GM19372 (cell line): Measurements from ENCODE around the gene MASP1.
"Not testable (repeated sequence)": the region's sequence is repeated elsewhere in the genome, so short reads cannot be mapped to it uniquely, and the experiment has no call there.

Experiments used
- ATAC-seq: cut with Tn5 transposase; IDR thresholded peaks from one replicate; pipeline ENCODE4 v1.9.1; 2021; ENCODE audit warnings: mild to moderate bottlenecking, low read depth, moderate library complexity; ENCODE audit not compliant: unreplicated experiment

The MASP1 gene

DNA sequence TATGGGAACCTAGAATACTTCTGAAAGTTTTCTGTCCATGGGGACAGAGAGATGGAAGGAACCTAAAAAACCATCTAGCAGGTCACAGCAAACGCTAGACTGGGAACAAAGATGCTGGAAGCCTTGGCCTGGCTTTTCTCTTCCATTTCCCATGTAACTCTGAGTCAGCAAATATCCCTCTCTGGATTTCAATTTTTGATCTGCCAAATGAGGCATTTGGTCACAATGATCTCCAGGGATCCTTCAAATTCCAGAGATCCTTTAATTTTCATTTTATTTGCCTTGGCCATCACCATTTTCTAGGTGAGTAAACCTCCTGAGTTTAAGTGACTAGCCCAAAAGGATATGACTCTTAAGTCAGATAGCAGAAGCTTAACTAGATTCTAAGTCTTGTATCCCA is 54.6 kb downstream of the MASP1 start:
- ATAC-seq = no peak

DNA sequence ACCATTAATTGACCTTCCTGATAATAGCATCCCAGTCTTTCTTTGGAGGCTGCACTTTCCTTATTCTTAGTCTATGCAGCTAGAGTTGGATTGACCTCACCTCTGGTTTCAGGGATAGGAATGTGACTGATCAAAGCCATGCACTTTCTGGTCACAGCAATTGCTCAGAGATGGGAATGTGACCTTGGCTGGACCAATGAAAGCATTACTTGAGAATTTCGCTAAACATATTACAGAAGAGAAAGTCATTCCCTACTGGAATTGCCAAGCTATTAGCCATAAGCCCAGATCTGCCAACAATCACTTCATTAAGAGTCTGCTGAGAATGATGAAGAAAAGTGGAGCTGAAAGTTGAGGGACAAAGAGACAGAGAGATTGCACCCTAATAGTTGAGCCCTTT is 61.5 kb downstream of the MASP1 start:
- ATAC-seq = no peak

DNA sequence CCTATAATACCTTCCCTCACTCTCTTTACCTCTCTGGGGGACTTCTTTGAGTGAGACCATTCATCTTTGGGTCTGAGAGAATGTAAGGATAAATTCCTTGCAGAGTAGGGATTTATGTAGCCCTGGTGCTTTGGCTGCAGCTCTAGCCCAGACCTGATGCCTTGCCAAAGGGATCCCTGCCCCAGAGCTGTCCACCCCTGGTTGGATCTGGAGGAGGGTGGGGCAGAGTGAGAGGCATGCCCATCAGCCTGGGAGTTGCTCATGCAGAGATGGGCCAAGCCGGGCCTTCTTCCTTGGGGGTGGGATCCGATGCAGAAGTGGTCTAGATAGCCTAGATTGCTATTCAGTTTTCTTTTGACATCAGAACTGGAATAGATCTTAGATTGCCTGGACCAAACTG is 62.8 kb downstream of the MASP1 start:
- ATAC-seq = no peak

DNA sequence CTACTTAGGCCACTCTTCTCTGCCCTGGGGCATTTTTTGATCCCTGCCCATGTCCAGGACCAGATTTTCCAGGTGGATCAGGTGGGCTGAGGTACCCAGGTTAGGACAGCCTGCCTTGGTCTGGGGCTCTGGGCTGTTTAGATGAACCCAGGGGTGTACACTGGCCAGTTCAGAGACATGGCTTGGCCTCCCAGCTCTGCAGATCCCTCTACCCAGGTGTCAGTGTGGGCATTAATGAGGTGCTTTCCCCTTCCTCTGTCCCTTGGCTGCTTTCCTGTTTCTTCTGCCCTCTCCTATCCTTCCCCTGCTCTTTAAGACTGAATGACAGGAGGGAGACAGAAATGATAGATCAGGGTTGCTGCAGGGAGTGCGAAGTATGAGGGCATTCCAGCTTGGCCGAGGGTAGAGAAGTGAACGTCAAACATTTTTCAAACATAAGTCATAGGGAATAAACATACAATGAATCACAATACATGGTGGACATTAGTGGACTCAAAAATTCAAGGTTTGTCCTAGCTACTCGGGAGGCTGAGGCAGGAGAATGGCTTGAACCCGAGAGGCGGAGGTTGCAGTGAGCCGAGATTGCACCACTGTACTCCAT is 63.8 kb downstream of the MASP1 start:
- ATAC-seq = no peak

- ATAC-seq = no peak
Measured at GRCh38 chr3:187223799-187224198, 67.7 kb downstream of the MASP1 start.

DNA sequence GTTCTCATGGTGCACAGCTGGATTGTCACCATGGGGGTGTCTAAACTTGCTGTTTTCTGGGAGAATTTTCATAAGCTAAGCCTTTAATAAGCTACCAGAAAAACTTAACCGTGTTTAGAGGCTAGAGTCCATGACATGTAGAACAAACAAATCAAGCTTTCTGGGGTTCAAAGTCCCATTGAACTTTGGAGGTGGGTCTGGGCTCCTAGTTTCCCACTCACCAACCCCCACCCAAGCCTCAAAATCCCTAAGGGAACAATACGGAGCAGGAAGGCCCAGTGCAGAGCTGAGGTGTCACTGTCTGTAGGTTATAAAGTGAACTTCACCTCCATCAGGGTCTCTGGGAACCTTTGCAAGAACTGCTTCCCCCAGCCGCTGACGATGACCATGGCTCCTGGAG is 68.7 kb downstream of the MASP1 start:
- ATAC-seq = no peak

- ATAC-seq = no peak
Measured at GRCh38 chr3:187215460-187215859, 76.1 kb downstream of the MASP1 start.

GRCh38 chr3:187213616-187214015 is 77.9 kb downstream of the MASP1 start:
- ATAC-seq = no peak

DNA sequence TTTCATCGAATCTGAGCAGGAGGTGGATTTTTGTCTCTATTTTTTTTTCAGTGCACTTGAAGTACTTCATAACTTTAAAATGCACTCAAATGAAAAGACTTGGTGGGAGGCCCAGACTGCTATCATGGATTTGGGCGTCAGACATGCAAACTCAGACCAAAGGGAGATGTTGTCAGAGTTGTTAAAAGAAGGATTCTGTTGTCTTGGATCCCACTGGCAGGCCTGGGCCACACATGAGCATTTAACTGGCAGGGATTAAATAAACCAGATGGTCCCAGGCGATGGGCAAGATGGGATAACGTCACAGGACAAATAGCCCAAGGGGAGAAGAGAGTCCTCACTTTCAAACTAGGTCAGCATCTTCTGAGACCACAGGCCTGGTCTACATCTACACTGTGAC is 78.8 kb downstream of the MASP1 start:
- ATAC-seq = no peak

DNA sequence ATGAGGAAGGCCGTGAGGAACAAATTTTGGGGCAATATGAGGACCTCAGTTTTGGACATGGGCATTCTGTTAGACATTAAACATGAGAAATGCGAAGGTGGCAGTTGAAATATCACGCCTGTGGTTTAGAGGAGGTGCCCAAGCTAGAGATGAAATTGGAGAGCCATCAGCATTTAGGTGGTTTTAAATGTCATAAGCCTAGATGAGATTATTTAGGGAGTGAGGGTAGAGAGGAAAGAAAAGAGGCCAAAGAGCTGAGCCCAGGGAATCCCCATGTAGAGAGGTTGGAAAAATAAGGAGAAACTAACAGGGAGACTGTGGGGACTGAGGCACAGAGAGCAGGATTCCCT is 79.4 kb downstream of the MASP1 start:
- ATAC-seq = no peak

DNA sequence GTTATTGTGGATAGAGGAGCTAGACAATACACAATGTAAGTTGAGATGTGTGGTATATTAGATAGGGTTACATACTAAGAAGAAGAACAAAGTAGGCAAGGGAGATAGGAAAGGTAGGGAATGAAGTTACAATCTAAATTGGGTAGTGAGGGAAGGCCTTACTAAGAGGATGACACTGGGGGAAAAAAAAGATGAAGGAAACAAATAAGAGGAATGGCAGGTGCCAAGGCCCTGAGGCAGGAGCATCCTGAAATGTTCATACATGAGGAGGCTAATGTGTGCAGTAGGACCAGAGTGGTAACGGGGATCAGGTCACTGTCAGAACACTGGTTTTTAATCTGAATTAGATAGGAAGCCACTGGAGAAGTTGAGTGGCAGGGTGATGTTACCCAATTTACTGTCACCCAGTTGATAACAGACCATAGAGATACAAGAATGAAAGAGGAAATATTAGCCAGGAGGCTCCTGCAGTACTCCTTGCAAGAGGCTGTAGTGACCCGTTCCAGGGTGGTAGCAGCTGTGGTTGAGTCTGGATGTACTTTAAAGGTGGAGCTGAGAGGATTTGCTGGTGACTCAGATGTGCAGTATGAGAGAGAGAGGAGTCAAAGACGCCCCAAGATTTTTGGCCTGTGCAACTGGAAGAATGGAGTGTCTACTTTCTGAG is 79.9 kb downstream of the MASP1 start:
- ATAC-seq = no peak

DNA sequence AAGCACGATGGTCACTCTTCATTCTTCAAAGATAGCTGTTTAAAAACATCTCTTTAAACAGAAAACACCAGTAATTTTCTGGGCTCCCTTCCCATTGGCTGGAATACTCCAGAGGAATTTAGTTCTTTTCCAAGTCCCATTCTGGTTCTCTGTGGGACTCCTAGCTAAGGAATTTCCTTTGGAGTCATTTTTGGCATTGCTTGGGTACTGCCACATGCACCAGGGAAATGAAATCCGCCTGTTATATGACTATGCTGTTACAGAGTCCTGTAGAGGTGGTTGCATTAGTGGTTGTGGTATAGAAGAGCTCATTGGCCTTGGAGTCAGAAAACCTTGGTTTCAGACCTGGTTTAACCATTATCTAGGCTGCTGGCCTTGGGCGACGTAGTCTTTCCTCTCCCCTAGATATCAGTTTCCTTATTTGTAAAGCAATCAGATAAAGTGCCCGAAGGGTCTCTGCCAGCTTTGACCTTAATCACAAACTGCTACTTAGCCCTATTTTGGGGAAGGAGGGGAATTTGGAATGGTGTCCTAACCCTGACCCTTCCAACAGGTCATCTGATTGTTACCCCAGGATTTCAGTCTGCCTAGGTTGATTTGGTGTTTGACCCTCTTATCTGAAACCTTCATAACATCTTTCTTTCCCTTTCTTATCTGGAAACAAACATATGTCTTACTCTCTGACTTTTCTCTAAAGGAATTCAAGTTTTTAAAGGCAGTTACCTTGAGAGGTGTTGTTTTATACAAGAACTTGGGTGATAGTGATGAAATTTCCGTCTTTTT is 80.8 kb downstream of the MASP1 start:
- no peak for ATAC-seq

DNA sequence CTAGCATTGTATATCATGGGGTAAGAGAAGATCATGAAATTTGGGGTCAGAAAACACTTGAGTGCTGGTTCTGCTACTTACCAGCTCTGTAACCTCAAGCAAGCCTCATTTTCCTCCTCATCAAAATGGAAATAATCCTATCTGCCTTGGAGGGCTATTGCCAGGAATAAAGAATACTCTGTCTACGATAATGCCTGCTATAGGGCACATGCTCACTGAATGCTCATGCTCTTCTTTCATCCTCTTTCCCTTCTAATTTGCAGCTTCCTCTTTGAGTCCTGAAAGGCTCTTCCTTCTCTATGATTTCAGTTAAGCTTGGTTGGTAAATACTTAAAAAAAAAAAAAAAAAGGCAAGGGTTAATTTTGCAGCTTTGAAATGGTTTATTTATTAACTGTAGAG is 81.4 kb downstream of the MASP1 start:
- no peak for ATAC-seq

GRCh38 chr3:187209491-187209890 is 82.0 kb downstream of the MASP1 start:
- no peak for ATAC-seq

- no peak for ATAC-seq
Measured at GRCh38 chr3:187208159-187208558, 83.4 kb downstream of the MASP1 start.

GRCh38 chr3:187207624-187208023 is 83.9 kb downstream of the MASP1 start:
- ATAC-seq = no peak

DNA sequence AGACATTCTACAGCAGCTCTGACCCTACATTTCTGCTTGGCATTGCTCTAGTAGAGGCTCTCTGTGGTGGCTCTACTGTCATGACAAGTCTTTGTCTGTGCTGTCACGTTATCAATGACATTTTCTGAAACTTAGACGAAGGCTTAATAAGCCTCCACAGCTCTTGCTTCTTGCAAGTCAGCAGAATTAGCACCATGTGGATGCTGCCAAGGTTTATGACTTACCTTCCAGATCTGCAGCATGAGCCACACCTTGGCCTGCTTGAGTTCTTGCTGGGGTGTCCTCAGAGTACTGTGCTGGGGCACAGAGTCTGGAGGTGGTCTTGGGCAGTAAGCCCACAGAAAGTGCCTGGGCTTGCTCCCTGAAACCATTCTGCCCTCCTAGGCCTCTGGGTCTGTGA is 84.5 kb downstream of the MASP1 start:
- no peak for ATAC-seq

GRCh38 chr3:187205683-187206082 is 85.9 kb downstream of the MASP1 start:
- no peak for ATAC-seq

DNA sequence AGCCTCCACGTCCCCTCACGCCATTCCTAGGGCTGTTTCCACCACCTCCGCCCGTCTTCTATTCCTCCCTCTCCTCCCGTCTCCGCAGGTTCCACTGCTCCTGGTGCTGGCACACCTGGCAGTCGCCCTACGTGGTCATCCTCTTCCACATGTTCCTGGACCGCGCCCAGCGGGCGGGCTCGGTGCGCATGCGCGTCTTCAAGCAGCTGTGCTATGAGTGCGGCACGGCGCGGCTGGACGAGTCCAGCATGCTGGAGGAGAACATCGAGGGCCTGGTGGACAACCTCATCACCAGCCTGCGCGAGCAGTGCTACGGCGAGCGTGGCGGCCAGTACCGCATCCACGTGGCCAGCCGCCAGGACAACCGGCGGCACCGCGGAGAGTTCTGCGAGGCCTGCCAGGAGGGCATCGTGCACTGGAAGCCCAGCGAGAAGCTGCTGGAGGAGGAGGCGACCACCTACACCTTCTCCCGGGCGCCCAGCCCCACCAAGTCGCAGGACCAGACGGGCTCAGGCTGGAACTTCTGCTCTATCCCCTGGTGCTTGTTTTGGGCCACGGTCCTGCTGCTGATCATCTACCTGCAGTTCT is 92.0 kb downstream of the MASP1 start:
- ATAC-seq = not testable (repeated sequence)

- ATAC-seq = no peak
Measured at GRCh38 chr3:187198490-187198889, 93.0 kb downstream of the MASP1 start.

- ATAC-seq = no peak
Measured at GRCh38 chr3:187197335-187197649, 94.2 kb downstream of the MASP1 start, which contains the start of gene RTP1. TSS of gene RTP1 (plus strand) at chr3:187197486. CDS start at chr3:187197516, 30 bp downstream.
